T-helper 9 cell (primary cell): ENCODE measurements around the gene TOLLIP.
"Not testable (repeated sequence)": the region's sequence is repeated elsewhere in the genome, so short reads cannot be mapped to it uniquely, and the experiment has no call there.

Source experiments
- DNase-seq: peaks from one replicate; pipeline ENCODE4 v3.0.0-alpha.2; 2020

Gene TOLLIP

GRCh38 chr11:1242751-1243150 is 66.7 kb downstream of the TOLLIP start:
- not testable (repeated sequence) for DNase-seq

GRCh38 chr11:1242289-1242688 is 67.1 kb downstream of the TOLLIP start:
- no peak for DNase-seq

DNA sequence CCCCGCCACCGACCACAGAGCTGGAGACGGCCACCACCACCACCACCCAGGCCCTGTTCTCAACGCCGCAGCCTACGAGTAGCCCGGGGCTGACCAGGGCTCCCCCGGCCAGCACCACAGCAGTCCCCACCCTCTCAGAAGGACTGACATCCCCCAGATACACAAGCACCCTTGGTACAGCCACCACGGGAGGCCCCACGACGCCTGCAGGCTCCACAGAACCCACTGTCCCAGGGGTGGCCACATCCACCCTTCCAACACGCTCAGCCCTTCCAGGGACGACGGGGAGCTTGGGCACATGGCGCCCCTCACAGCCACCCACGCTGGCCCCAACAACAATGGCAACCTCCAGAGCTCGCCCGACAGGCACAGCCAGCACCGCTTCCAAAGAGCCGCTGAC is 67.7 kb downstream of the TOLLIP start:
- no peak for DNase-seq

DNA sequence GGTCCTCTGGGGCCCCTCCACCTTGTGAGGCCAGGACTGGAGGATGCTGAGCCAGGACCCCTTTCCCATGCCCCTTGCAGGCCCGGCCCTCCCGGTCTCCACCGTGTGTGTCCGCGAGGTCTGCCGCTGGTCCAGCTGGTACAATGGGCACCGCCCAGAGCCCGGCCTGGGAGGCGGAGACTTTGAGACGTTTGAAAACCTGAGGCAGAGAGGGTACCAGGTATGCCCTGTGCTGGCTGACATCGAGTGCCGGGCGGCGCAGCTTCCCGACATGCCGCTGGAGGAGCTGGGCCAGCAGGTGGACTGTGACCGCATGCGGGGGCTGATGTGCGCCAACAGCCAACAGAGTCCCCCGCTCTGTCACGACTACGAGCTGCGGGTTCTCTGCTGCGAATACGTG is 68.7 kb downstream of the TOLLIP start:
- DNase-seq = no peak

- no peak for DNase-seq
Measured at GRCh38 chr11:1239596-1240205, 69.7 kb downstream of the TOLLIP start.

- DNase-seq = no peak
Measured at GRCh38 chr11:1238767-1239595, 70.5 kb downstream of the TOLLIP start.

- DNase-seq = no peak
Measured at GRCh38 chr11:1237851-1238250, 71.6 kb downstream of the TOLLIP start.

DNA sequence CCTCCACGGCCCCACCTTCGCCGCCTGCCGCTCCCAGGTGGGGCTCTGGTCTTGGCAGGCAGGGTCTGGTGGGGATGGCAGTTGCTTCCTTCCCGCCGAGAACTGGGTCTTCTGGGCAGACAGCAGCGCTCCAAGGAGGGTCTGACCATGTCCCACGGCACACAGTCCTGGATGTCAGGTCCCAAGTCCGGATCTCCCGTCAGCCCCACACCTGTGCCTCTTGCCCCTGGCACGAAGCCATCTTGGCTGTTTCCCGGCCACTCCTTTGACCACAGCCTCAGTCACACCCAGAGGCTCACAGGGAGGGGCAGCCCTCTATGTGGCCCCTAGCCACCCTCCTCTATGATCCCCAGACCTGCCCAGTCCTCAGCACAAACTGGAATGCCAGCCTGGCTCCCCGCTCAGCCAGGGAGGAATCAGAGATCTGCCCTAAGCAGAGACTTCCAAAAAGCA is 72.3 kb downstream of the TOLLIP start:
- DNase-seq = no peak

GRCh38 chr11:1236316-1237127 is 72.9 kb downstream of the TOLLIP start:
- DNase-seq = no peak

GRCh38 chr11:1235901-1236315 is 73.5 kb downstream of the TOLLIP start:
- no peak for DNase-seq

GRCh38 chr11:1235306-1235900 is 74.0 kb downstream of the TOLLIP start:
- DNase-seq = no peak

GRCh38 chr11:1234771-1235305 is 74.6 kb downstream of the TOLLIP start:
- DNase-seq = no peak

DNA sequence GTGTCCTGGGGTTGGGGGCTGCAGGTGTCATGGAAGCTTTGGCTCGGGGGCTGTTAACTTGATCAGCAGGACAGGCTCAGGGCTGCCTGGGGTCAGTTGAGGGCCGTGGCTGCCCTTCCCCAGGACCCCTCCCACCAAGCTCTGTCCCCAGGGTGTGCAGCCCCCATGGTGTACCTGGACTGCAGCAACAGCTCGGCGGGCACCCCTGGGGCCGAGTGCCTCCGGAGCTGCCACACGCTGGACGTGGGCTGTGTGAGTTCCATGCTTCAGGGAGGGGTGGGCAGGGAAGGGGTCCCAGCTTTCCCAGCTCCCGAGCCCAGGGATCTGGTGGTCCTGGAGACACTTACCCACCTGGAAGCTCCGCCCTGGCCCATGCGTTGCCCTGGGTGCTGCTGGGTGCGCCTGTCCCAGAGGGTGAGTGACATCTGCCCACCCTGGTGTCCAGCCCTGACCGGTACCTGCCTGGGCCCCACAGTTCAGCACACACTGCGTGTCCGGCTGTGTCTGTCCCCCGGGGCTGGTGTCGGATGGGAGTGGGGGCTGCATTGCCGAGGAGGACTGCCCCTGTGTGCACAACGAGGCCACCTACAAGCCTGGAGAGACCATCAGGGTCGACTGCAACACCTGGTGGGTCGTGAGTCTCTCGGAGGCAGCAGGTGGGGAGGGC is 75.2 kb downstream of the TOLLIP start:
- DNase-seq = no peak

- no peak for DNase-seq
Measured at GRCh38 chr11:1233351-1234053, 75.9 kb downstream of the TOLLIP start.

DNA sequence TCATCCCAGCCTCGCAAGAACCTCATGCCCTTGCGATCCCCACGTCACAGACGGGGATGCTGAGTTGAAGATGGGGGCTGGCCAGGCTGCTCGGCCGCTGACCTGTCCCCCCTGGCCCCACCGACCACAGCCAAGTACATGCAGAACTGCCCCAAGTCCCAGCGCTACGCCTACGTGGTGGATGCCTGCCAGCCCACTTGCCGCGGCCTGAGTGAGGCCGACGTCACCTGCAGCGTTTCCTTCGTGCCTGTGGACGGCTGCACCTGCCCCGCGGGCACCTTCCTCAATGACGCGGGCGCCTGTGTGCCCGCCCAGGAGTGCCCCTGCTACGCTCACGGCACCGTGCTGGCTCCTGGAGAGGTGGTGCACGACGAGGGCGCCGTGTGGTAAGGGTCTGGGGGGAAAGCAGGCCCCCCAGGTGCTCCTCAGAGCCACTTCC is 76.5 kb downstream of the TOLLIP start:
- DNase-seq = no peak

DNA sequence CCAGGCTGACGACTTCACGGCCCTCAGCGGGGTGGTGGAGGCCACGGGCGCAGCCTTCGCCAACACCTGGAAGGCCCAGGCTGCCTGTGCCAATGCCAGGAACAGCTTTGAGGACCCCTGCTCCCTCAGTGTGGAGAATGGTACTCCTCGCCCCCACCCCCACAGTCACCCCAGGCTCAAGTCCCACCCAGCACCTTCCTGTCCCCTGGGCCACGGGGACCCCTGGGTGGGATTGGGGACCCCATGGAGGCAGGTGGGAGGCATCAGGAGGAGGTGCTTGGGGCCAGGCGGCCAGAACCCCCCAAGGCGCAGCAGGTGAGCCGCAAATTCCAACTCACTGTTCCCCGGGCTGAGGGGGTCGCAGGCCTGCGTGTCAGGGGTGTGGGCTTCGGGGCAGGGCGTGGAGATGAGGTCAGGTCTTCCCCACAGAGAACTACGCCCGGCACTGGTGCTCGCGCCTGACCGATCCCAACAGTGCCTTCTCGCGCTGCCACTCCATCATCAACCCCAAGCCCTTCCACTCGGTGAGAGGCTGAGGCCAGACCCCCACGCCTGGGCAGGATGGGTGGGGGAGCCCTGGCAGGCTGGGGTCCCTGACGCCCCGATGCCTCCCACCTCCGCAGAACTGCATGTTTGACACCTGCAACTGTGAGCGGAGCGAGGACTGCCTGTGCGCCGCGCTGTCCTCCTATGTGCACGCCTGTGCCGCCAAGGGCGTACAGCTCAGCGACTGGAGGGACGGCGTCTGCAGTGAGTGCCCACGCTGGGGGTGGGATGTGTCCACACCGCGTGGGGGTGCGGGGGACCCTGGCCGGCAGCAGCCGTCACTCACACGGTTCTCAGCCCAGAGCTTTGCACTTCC is 77.2 kb downstream of the TOLLIP start:
- DNase-seq = no peak

DNA sequence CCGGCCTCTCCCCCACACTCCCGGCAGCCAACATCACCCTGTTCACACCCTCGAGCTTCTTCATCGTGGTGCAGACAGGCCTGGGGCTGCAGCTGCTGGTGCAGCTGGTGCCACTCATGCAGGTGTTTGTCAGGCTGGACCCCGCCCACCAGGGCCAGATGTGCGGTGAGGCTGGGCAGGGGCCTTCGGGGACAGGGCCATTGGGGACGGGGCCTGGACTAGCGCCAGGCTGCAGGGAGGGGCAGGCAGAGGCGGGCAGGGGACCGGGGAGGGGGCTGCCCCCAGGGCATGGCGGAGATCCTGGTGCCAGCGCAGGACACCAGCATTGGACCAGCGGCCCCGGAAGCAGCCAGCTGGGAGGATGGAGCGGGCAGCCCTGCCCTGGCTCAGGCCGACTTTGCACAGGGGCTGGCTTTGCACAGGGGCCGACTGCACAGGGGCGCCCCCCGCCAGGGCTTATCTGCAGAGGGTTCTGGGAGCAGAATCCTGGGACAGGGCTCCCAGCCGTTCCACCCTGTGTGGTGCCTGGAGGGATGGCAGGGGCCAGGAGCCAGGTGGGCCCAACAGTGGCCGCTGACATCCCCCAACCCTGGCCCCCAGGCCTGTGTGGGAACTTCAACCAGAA is 77.9 kb downstream of the TOLLIP start:
- DNase-seq = no peak

GRCh38 chr11:1230456-1231395 is 78.7 kb downstream of the TOLLIP start:
- DNase-seq = no peak

- DNase-seq = no peak
Measured at GRCh38 chr11:1230121-1230455, 79.3 kb downstream of the TOLLIP start.
